Epithelial cell of proximal tubule (primary cell): ENCODE measurements around the gene MTHFD1L. TPM values are rescaled to one million over a fixed set of nuclear protein-coding genes. Genes with fewer than 3 reads are reported as not detected.

Experiments used
- DNase-seq: peaks from one replicate; pipeline ENCODE4 v3.0.0-alpha.2; 2011; ENCODE audit warnings: low read depth
- H3K4me3 ChIP-seq: 2 replicates; pipeline ENCODE4 v1.5.1; 2011; ENCODE audit warnings: low read depth, mild to moderate bottlenecking, low read length
- total RNA-seq: library from RNA; depleted of rRNA; stranded (reverse); fragments of >200 nt; gene quantifications from 2 replicates; pipeline ENCODE4 v1.2.3, GENCODE V29; 2015
- TF ChIP-seq, protein P1 (sequence below): conservative IDR thresholded peaks from 2 replicates; pipeline ENCODE4 v1.5.1; 2012; ENCODE audit warnings: low read depth, mild to moderate bottlenecking, low read length

The MTHFD1L gene
- total RNA-seq, 1 donor from 2014 or later: 39.5 TPM

- H3K4me3 ChIP-seq: no peak overlapping the region
- DNase-seq: no peak
- TF ChIP-seq, protein P1, sequence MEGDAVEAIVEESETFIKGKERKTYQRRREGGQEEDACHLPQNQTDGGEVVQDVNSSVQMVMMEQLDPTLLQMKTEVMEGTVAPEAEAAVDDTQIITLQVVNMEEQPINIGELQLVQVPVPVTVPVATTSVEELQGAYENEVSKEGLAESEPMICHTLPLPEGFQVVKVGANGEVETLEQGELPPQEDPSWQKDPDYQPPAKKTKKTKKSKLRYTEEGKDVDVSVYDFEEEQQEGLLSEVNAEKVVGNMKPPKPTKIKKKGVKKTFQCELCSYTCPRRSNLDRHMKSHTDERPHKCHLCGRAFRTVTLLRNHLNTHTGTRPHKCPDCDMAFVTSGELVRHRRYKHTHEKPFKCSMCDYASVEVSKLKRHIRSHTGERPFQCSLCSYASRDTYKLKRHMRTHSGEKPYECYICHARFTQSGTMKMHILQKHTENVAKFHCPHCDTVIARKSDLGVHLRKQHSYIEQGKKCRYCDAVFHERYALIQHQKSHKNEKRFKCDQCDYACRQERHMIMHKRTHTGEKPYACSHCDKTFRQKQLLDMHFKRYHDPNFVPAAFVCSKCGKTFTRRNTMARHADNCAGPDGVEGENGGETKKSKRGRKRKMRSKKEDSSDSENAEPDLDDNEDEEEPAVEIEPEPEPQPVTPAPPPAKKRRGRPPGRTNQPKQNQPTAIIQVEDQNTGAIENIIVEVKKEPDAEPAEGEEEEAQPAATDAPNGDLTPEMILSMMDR: no peak
Observed at GRCh38 chr6:150981095-150981494, 115.6 kb downstream of the MTHFD1L start.

DNA sequence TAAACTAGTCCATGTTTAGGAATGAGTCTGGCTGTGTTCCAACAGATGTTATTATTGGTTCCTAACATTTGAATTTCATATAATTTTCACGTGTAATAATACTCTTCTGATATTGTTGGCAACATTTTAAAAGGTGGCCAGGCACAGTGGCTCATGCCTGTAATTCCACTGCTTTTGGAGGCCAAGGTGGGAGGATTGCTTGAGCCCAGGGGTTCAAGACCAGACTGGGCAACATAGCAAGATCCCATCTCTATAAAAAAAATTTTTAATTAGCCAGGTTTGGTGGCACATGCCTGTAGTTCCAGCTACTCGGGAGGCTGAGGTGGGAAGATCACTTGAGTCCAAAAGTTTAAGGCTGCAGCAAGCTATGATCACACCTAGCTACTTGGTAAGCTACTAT is 116.2 kb downstream of the MTHFD1L start:
- TF ChIP-seq, protein P1: no peak
- no peak overlapping the region for H3K4me3 ChIP-seq
- DNase-seq: no peak

DNA sequence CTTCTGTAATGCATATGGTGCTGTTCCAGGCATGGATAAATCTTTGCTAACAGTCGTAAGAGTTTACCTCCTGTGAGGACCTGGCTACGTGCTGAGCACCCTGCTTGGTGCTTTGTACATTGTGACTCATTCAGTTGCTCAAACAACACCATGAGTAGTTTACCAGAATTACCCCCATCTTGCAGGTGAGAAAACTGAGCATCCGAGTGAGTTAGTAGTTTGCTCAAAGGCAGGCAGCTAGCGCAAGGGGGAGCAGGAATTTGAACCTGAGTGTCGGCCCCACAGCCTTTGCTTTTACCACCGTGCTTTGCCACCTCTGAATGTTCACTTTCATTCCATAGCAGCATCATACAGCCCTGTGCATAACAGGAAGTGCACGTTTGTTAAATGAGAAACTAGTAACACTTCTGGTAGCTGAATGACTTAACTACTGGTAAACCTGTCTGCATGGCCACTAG is 121.9 kb downstream of the MTHFD1L start:
- TF ChIP-seq, protein P1: no peak
- no peak for DNase-seq
- no peak overlapping the region for H3K4me3 ChIP-seq

DNA sequence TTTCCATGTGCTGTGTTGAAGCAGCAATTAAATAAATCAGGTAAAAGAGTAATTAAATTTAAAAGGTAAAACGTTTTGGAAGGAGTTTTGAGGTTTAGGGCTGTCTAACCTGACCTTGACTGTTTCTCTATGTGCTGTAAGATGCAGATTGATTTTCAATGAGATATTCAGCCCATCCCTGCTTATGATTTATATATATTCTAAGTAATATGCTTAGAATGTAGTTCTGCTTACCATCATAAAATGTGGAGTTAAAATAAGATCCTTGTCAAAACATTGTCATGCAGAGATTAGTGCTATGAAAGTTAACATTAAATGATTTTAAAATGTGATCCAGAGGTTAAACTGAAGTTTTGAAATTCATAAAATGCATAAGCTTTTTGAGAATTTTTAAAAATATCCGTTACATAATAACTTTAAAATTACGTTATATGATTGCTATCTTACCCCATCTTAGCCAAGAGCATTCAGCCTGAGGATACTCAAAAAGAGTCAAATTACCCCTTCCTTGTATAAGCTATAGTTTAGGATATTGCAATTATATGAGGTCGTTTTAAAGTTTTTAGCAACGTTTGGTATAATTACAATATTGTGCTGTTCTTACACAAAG is 122.5 kb downstream of the MTHFD1L start:
- TF ChIP-seq, protein P1: no peak
- no peak overlapping the region for H3K4me3 ChIP-seq
- no peak for DNase-seq

GRCh38 chr6:150991487-150991886 is 126.0 kb downstream of the MTHFD1L start:
- H3K4me3 ChIP-seq: no peak overlapping the region
- no peak for DNase-seq
- TF ChIP-seq, protein P1: no peak

- TF ChIP-seq, protein P1: no peak
- no peak for DNase-seq
- H3K4me3 ChIP-seq: no peak overlapping the region
Observed at GRCh38 chr6:150992262-150992661, 126.8 kb downstream of the MTHFD1L start.

GRCh38 chr6:150992703-150993102 is 127.2 kb downstream of the MTHFD1L start:
- TF ChIP-seq, protein P1: no peak
- no peak for DNase-seq
- no peak overlapping the region for H3K4me3 ChIP-seq
